Measurements from ENCODE around the gene MIA.
"Not testable (repeated sequence)": the region's sequence is repeated elsewhere in the genome, so short reads cannot be mapped to it uniquely, and the experiment has no call there.

MIA gene

DNA sequence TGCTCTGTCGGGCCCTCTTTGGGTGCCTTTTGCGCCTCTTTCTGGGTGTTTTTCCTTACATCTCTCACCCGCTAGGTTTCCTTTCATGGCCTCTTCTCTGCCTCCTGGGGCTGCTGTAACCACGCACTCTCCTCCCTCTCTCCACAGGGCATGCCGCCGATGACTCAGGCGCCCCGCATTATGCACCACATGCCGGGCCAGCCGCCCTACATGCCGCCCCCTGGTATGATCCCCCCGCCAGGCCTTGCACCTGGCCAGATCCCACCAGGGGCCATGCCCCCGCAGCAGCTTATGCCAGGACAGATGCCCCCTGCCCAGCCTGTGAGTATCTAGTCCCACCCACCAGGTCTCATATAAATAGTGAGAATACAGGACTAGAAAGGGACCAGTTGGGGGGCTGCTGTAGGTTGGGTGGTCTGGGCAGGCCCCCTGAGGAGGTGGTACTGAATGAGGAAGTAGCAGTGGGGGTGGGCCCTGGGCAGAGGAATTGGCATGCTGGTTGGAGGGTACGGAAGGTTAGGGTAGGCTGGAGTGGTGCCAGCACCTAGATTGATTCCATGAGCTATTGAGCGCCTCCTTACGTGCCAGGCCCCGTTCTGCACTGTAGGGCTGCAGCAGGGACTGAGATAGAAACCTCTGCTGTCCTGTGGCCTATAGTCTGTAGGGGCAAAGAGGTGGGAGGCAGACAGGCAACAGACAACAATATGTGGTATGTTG, 12.4 kb upstream of the MIA start:
- Histone ChIP-seq H3K9me3 (ENCODE audit: severe bottlenecking) (no peaks in the 10 kb centered on the region), H3K27me3 (ENCODE audit: insufficient read depth, poor library complexity, severe bottlenecking) (no peaks in the 10 kb centered on the region), H3K36me3 (ENCODE audit: low read depth) (peaks cover 83% of the 10 kb centered on the region), H3K4me1 (ENCODE audit: insufficient read depth, poor library complexity, severe bottlenecking) (no peaks in the 10 kb centered on the region), H3K4me3 (ENCODE audit: severe bottlenecking) (no peak overlapping the region), H3K27ac (ENCODE audit: poor library complexity, severe bottlenecking) (no peak overlapping the region)
- TF ChIP-seq, protein P1, sequence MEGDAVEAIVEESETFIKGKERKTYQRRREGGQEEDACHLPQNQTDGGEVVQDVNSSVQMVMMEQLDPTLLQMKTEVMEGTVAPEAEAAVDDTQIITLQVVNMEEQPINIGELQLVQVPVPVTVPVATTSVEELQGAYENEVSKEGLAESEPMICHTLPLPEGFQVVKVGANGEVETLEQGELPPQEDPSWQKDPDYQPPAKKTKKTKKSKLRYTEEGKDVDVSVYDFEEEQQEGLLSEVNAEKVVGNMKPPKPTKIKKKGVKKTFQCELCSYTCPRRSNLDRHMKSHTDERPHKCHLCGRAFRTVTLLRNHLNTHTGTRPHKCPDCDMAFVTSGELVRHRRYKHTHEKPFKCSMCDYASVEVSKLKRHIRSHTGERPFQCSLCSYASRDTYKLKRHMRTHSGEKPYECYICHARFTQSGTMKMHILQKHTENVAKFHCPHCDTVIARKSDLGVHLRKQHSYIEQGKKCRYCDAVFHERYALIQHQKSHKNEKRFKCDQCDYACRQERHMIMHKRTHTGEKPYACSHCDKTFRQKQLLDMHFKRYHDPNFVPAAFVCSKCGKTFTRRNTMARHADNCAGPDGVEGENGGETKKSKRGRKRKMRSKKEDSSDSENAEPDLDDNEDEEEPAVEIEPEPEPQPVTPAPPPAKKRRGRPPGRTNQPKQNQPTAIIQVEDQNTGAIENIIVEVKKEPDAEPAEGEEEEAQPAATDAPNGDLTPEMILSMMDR (IDR thresholded peaks at IDR 0.05; ENCODE audit: poor library complexity, severe bottlenecking): no peak
- ATAC-seq (ENCODE audit: low read depth) (no peak), DNase-seq (ENCODE audit: low spot score) (no peak)

DNA sequence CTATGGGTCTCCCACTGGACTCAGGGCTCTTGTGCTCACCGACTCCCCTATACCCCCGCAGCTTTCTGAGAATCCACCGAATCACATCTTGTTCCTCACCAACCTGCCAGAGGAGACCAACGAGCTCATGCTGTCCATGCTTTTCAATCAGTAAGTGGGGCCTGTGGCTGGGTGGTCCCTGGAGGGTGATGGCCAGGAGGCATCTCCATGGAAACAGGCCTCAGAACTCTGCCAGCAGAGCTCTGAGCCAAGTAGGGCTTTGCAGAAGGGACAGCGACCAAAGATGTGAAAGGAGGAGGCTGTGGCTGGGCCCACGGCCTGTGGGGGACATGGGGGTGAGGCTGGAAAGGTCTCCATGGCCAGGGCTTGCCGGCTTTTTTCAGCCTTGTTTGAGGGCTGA, 11.8 kb upstream of the MIA start:
- Histone ChIP-seq H3K36me3 (ENCODE audit: low read depth) (peaks cover 76% of the 10 kb centered on the region), H3K27me3 (ENCODE audit: insufficient read depth, poor library complexity, severe bottlenecking) (no peaks in the 10 kb centered on the region), H3K4me1 (ENCODE audit: insufficient read depth, poor library complexity, severe bottlenecking) (no peaks in the 10 kb centered on the region), H3K4me3 (ENCODE audit: severe bottlenecking) (no peak overlapping the region), H3K27ac (ENCODE audit: poor library complexity, severe bottlenecking) (no peak overlapping the region), H3K9me3 (ENCODE audit: severe bottlenecking) (no peaks in the 10 kb centered on the region)
- DNase-seq (ENCODE audit: low spot score) (no peak), ATAC-seq (ENCODE audit: low read depth) (no peak)
- TF ChIP-seq, protein P1 (IDR thresholded peaks at IDR 0.05; ENCODE audit: poor library complexity, severe bottlenecking): no peak

DNA sequence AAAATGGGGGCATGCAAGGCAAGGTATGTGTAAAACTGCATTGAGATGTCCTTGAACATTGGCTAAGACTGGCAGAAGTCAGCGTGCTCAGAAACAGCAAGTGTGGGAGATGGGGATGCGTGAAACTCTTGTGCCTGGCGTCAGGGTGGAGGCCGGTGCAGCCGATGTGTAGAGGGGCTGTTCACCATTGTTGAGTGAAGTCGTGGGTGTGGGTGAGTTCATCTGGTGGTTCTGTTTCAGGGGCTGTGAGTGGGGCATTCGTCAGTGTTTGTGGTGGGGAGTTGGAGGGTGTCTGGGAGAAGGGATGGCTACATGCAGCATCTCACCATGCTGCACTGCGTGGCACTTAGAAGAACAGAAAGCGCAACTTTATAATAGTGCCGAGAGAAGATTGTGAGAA, 11.4 kb upstream of the MIA start:
- DNase-seq (ENCODE audit: low spot score) (no peak), ATAC-seq (ENCODE audit: low read depth) (no peak)
- Histone ChIP-seq H3K9me3 (ENCODE audit: severe bottlenecking) (no peaks in the 10 kb centered on the region), H3K27ac (ENCODE audit: poor library complexity, severe bottlenecking) (no peak overlapping the region), H3K4me3 (ENCODE audit: severe bottlenecking) (no peak overlapping the region), H3K27me3 (ENCODE audit: insufficient read depth, poor library complexity, severe bottlenecking) (no peaks in the 10 kb centered on the region), H3K36me3 (ENCODE audit: low read depth) (peaks cover 72% of the 10 kb centered on the region), H3K4me1 (ENCODE audit: insufficient read depth, poor library complexity, severe bottlenecking) (no peaks in the 10 kb centered on the region)
- TF ChIP-seq, protein P1 (IDR thresholded peaks at IDR 0.05; ENCODE audit: poor library complexity, severe bottlenecking): no peak

DNA sequence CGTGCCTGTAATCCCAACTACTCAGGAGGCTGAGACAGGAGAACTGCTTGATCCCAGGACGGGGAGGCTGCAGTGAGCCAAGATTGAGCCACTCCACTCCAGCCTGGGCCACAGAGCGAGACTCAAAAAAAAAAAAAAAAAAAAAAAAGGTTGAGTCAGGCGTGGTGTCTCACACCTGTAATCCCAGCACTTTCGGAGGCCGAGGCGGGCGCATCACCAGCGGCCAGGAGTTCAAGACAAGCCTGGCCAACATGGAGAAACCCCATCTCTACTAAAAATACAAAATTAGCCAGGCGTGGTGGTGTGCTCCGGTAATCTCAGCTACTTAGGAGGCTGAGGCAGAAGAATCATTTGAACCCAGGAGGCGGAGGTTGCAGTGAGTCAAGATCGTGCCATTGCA, 8.9 kb upstream of the MIA start:
- not testable (repeated sequence) for H3K4me3 ChIP-seq (ENCODE audit: severe bottlenecking); ATAC-seq (ENCODE audit: low read depth)
- H3K36me3 ChIP-seq (ENCODE audit: low read depth): peaks cover 48% of the 10 kb centered on the region

DNA sequence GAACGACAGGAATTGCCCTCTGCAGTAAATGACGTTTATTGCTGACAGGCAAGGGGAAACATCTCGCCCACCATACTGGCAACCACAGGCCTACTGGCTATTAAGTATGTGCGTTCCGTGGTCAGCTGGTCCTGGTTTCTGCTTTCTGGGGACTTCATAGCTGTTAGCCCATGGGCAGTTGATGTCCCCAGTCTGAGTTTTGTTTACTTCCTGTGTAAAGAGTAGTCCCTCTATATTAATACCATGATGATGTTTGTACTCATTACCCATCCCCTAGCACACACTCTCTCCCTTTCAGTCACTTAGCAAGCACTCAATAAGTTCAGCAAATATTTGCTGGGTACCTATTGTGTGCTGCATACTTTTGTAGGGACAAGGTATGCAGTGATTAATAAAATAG, 6.5 kb upstream of the MIA start:
- Histone ChIP-seq H3K9me3 (ENCODE audit: severe bottlenecking) (no peaks in the 10 kb centered on the region), H3K36me3 (ENCODE audit: low read depth) (peaks cover 23% of the 10 kb centered on the region), H3K27ac (ENCODE audit: poor library complexity, severe bottlenecking) (no peak overlapping the region), H3K4me1 (ENCODE audit: insufficient read depth, poor library complexity, severe bottlenecking) (no peaks in the 10 kb centered on the region), H3K4me3 (ENCODE audit: severe bottlenecking) (no peak overlapping the region), H3K27me3 (ENCODE audit: insufficient read depth, poor library complexity, severe bottlenecking) (no peaks in the 10 kb centered on the region)
- DNase-seq (ENCODE audit: low spot score): no peak
- no peak; the same call in 2 of the 3 replicates for ATAC-seq (ENCODE audit: low read depth)
- TF ChIP-seq, protein P1 (IDR thresholded peaks at IDR 0.05; ENCODE audit: poor library complexity, severe bottlenecking): no peak

More for the DNA sequence above, 8.9 kb upstream of the MIA start:
- not testable (repeated sequence) for H3K4me1 ChIP-seq (ENCODE audit: insufficient read depth, poor library complexity, severe bottlenecking); H3K27ac ChIP-seq (ENCODE audit: poor library complexity, severe bottlenecking); DNase-seq (ENCODE audit: low spot score); H3K9me3 ChIP-seq (ENCODE audit: severe bottlenecking); H3K27me3 ChIP-seq (ENCODE audit: insufficient read depth, poor library complexity, severe bottlenecking)

DNA sequence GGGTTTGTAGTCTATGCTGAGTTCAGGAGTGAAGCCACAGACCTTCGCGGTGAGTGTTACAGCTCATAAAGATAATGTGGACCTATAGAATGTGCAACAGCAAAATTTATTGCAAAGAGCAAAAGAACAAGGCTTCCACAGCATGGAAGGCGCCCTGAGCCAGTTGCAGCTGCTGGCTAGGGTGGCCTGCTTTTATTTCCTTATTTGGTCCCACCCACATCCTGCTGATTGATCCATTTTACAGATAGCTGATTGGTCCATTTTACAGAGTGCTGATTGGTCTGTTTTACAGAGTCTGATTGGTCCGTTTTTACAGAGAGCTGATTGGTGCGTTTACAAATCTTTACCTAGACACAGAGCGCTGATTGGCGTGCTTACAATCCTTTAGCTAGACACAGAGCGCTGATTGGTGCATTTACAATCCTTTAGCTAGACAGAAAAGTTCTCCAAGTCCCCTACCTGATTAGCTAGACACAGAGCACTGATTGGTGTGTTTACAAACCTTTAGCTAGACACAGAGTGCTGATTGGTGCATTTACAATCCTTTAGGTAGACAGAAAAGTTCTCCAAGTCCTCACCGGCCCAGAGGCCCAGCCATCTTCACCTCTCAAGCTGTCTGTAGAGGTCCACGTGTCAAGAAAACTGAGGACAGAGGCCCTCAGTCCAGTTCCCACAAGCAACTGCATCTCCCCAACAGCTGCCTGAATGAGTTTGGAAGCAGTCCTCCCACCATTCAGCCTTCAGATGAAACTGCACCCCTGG, 4.0 kb upstream of the MIA start:
- not testable (repeated sequence) for H3K27ac ChIP-seq (ENCODE audit: poor library complexity, severe bottlenecking); H3K4me3 ChIP-seq (ENCODE audit: severe bottlenecking); H3K27me3 ChIP-seq (ENCODE audit: insufficient read depth, poor library complexity, severe bottlenecking); H3K36me3 ChIP-seq (ENCODE audit: low read depth); ATAC-seq (ENCODE audit: low read depth); H3K4me1 ChIP-seq (ENCODE audit: insufficient read depth, poor library complexity, severe bottlenecking); DNase-seq (ENCODE audit: low spot score); H3K9me3 ChIP-seq (ENCODE audit: severe bottlenecking)

Measured in RWPE2 (cell line).